CD4-positive, alpha-beta T cell treated with Interleukin-12 subunit alpha and Interleukin-12 subunit beta, for 1 hour (primary cell): ENCODE measurements around the gene OBSCN.

Source experiments
- DNase-seq: peaks from one replicate; pipeline ENCODE4 v3.0.0-alpha.2; 2020

The OBSCN gene

GRCh38 chr1:228291906-228292608 lies 84.2 kb downstream of the OBSCN start:
- no peak for DNase-seq

- DNase-seq: no peak
These were observed 84.7 kb downstream of the OBSCN start for GRCh38 chr1:228292609-228292911.

GRCh38 chr1:228293393-228293792 lies 85.5 kb downstream of the OBSCN start:
- DNase-seq: no peak

GRCh38 chr1:228293816-228294500 lies 86.1 kb downstream of the OBSCN start:
- DNase-seq: no peak

GRCh38 chr1:228294717-228295116 lies 86.9 kb downstream of the OBSCN start:
- no peak for DNase-seq

GRCh38 chr1:228295201-228295600 lies 87.4 kb downstream of the OBSCN start:
- DNase-seq: no peak

- DNase-seq: no peak
These were observed 88.1 kb downstream of the OBSCN start for GRCh38 chr1:228295981-228296380.

GRCh38 chr1:228297242-228297641 lies 89.4 kb downstream of the OBSCN start:
- no peak for DNase-seq

- DNase-seq: no peak
These were observed 90.0 kb downstream of the OBSCN start for GRCh38 chr1:228297822-228298221.

GRCh38 chr1:228298471-228298870 lies 90.6 kb downstream of the OBSCN start:
- DNase-seq: no peak

- no peak for DNase-seq
These were observed 91.4 kb downstream of the OBSCN start for GRCh38 chr1:228299211-228299610.

- DNase-seq: no peak
These were observed 92.1 kb downstream of the OBSCN start for GRCh38 chr1:228299901-228300300.

- DNase-seq: no peak
These were observed 94.2 kb downstream of the OBSCN start for GRCh38 chr1:228302086-228302485.

GRCh38 chr1:228303596-228303995 lies 95.8 kb downstream of the OBSCN start:
- DNase-seq: no peak

GRCh38 chr1:228304225-228304624 lies 96.4 kb downstream of the OBSCN start:
- DNase-seq: no peak

GRCh38 chr1:228304766-228305395 lies 97.0 kb downstream of the OBSCN start:
- DNase-seq: no peak

GRCh38 chr1:228305721-228306152 lies 97.9 kb downstream of the OBSCN start:
- no peak for DNase-seq

GRCh38 chr1:228306275-228307217 lies 98.7 kb downstream of the OBSCN start:
- DNase-seq: no peak

GRCh38 chr1:228307218-228308023 lies 99.6 kb downstream of the OBSCN start:
- no peak for DNase-seq

GRCh38 chr1:228308085-228308601 lies 100.3 kb downstream of the OBSCN start:
- DNase-seq: no peak

GRCh38 chr1:228308628-228309325 lies 100.9 kb downstream of the OBSCN start:
- no peak for DNase-seq
